CD14-positive monocyte (primary cell): Measurements from ENCODE around the gene MS4A18. TPM values are rescaled to one million over a fixed set of nuclear protein-coding genes. Genes with fewer than 3 reads are reported as not detected.

ENCODE experiments used
- DNase-seq, 3 donors: peaks; one replicate each; pipeline ENCODE4 v3.0.0-alpha.2; 2011 to 2022
- H2AFZ ChIP-seq: 2 replicates; pipeline ENCODE4 v1.6.0; 2012; ENCODE audit warnings: mild to moderate bottlenecking, low read depth, low read length, inconsistent platforms; ENCODE audit not compliant: insufficient read depth, poor library complexity, severe bottlenecking
- H3K27ac ChIP-seq, 2 donors: 1 replicate in 1 of 2; 2 replicates in 1 of 2; pipeline ENCODE4 v1.5.1; 2012 to 2013; ENCODE audit warnings: low read length in 2 of 2, control low read depth in 1 of 2, inconsistent platforms in 1 of 2, low read depth in 1 of 2, mild to moderate bottlenecking in 1 of 2
- H3K27me3 ChIP-seq, 2 donors: one replicate each; pipeline versions ENCODE4 v1.6.0 to v1.6.1; 2011 to 2013; ENCODE audit warnings: low read length in 2 of 2; ENCODE audit not compliant: control insufficient read depth in 2 of 2, insufficient read depth in 2 of 2
- H3K36me3 ChIP-seq, 2 donors: replicated peaks in 1 of 2; 1 replicate in 1 of 2; 2 replicates in 1 of 2; pipeline versions ENCODE4 v1.5.1 to v1.6.1; 2012 to 2013; ENCODE audit warnings: low read length in 2 of 2, control low read depth in 1 of 2, inconsistent platforms in 1 of 2, mild to moderate bottlenecking in 1 of 2; ENCODE audit not compliant: insufficient read depth in 2 of 2, control insufficient read depth in 1 of 2
- H3K4me1 ChIP-seq, 2 donors: 1 replicate in 1 of 2; 2 replicates in 1 of 2; pipeline versions ENCODE4 v1.5.1 to v1.6.1; 2012 to 2013; ENCODE audit warnings: low read length in 2 of 2, control low read depth in 1 of 2, inconsistent platforms in 1 of 2, mild to moderate bottlenecking in 1 of 2, moderate library complexity in 1 of 2; ENCODE audit not compliant: insufficient read depth in 2 of 2, control insufficient read depth in 1 of 2
- H3K4me2 ChIP-seq: replicated peaks from 2 replicates; pipeline ENCODE3; 2012; ENCODE audit warnings: low read length, moderate library complexity, mild to moderate bottlenecking; ENCODE audit not compliant: poor library complexity, severe bottlenecking; ENCODE audit errors: extremely low read depth
- H3K4me3 ChIP-seq, 3 experiments: fragments of 200-600 bp in 1 of 3; sonication (generic) in 1 of 3; replicated peaks in 1 of 3; 1 replicate in 2 of 3; 2 replicates in 1 of 3; pipeline ENCODE4 v1.5.1; 2011 to 2013; ENCODE audit warnings: low read length in 3 of 3, mild to moderate bottlenecking in 3 of 3, control low read depth in 2 of 3, low read depth in 2 of 3, inconsistent platforms in 1 of 3, moderate library complexity in 1 of 3
- H3K79me2 ChIP-seq: 2 replicates; pipeline ENCODE4 v1.6.0; 2012; ENCODE audit warnings: mild to moderate bottlenecking, control low read depth, inconsistent platforms, low read length, moderate library complexity; ENCODE audit not compliant: insufficient read depth
- H3K9ac ChIP-seq: 2 replicates; pipeline ENCODE4 v1.6.0; 2017; ENCODE audit warnings: low read length, mild to moderate bottlenecking; ENCODE audit not compliant: insufficient read depth, poor library complexity, severe bottlenecking
- H3K9me3 ChIP-seq, 2 donors: replicated peaks in 1 of 2; 1 replicate in 1 of 2; 2 replicates in 1 of 2; pipeline versions ENCODE4 v1.5.1 to v1.6.1; 2012 to 2013; ENCODE audit warnings: low read length in 2 of 2, control low read depth in 1 of 2; ENCODE audit not compliant: control insufficient read depth in 1 of 2, insufficient read depth in 1 of 2
- H4K20me1 ChIP-seq: 2 replicates; pipeline ENCODE4 v1.6.0; 2012; ENCODE audit warnings: mild to moderate bottlenecking, low read length, control low read depth, moderate library complexity; ENCODE audit not compliant: insufficient read depth
- H3K27ac Mint-ChIP-seq, 7 donors: one replicate each; pipeline ENCODE4 v1.8.0; 2020; ENCODE audit warnings: mild to moderate bottlenecking in 7 of 7, mixed read lengths in 7 of 7, moderate library complexity in 6 of 7, inconsistent platforms in 2 of 7
- H3K27me3 Mint-ChIP-seq, 3 donors: one replicate each; pipeline ENCODE4 v1.8.0; 2021 to 2022; ENCODE audit warnings: low read depth in 3 of 3, mild to moderate bottlenecking in 3 of 3, mixed read lengths in 3 of 3, moderate library complexity in 3 of 3, inconsistent platforms in 1 of 3
- H3K36me3 Mint-ChIP-seq, 2 donors: one replicate each; pipeline ENCODE4 v1.8.0; 2020; ENCODE audit warnings: mixed read lengths in 2 of 2, inconsistent platforms in 1 of 2, mild to moderate bottlenecking in 1 of 2
- H3K4me1 Mint-ChIP-seq: one replicate; pipeline ENCODE4 v1.8.0; 2020; ENCODE audit warnings: mild to moderate bottlenecking, mixed read lengths
- H3K4me3 Mint-ChIP-seq, 2 donors: one replicate each; pipeline ENCODE4 v1.8.0; 2020; ENCODE audit warnings: mild to moderate bottlenecking in 2 of 2, mixed read lengths in 2 of 2, moderate library complexity in 1 of 2
- H3K9me3 Mint-ChIP-seq, 7 donors: one replicate each; pipeline ENCODE4 v1.8.0; 2020 to 2022; ENCODE audit warnings: mixed read lengths in 7 of 7, mild to moderate bottlenecking in 6 of 7, moderate library complexity in 6 of 7, inconsistent platforms in 2 of 7
- CTCF ChIP-seq: fragments of 200-600 bp; IDR thresholded peaks from one replicate; pipeline ENCODE4 v1.8.0; 2022; ENCODE audit warnings: antibody characterized with exemption, mild to moderate bottlenecking
- WGBS: methylation state at CpG from one replicate; pipeline ENCODE4 v1.1.5; 2013; ENCODE audit warnings: missing lambda C conversion rate; ENCODE audit not compliant: insufficient coverage; 5-methylcytosine and 5-hydroxymethylcytosine counted together
- intact Hi-C, 2 donors: fragments of 100-400 bp; cut with micrococcal nuclease; formaldehyde crosslinking; loops; one replicate each; pipeline versions ENCODE4 v1.15.0 to v1.15.1; 2023
- polyA plus RNA-seq, 3 donors: library from polyadenylated mRNA; depleted of rRNA in 1 of 3; unstranded in 2 of 3; stranded (reverse) in 1 of 3; fragments of 300-500 nt in 2 of 3; fragments of >200 nt in 1 of 3; fragmentation: Illumina TruSeq in 2 of 3; gene quantifications; 1 replicate in 2 of 3; 2 replicates in 1 of 3; pipeline ENCODE4 v1.2.3, GENCODE V29; 2012 to 2021

The MS4A18 gene
- polyA plus RNA-seq, 3 donors = not detected

GRCh38 chr11:60705895-60706294 is 18.6 kb upstream of the MS4A18 start:
- H3K79me2 ChIP-seq = no peaks in the 10 kb centered on the region
- Mint-ChIP-seq H3K4me3 (no peak overlapping the region), H3K9me3 (peaks cover 0 to 3% (median 0%) of the 10 kb centered on the region in 7 donors), H3K4me1 (peaks cover 2% of the 10 kb centered on the region), H3K27me3 (peaks cover 1 to 4% (median 3%) of the 10 kb centered on the region in 3 donors), H3K36me3 (no peaks in the 10 kb centered on the region), H3K27ac (no peak overlapping the region)
- H2AFZ ChIP-seq = no peak overlapping the region
- H3K36me3 ChIP-seq = no peaks in the 10 kb centered on the region
- no peak overlapping the region for H3K9ac ChIP-seq
- H3K4me2 ChIP-seq = no peak overlapping the region
- TF ChIP-seq CTCF = no peak
- intact Hi-C loops = no loop called here
- H3K4me1 ChIP-seq = no peaks in the 10 kb centered on the region
- WGBS = no CpG with 5 or more reads among the region's 5 CpGs
- no peaks in the 10 kb centered on the region for H3K27me3 ChIP-seq
- DNase-seq = no peak
- H3K27ac ChIP-seq = no peak overlapping the region
- no peak overlapping the region for H3K4me3 ChIP-seq
- H4K20me1 ChIP-seq = no peaks in the 10 kb centered on the region
- H3K9me3 ChIP-seq = no peaks in the 10 kb centered on the region

- no peak overlapping the region for H3K27ac ChIP-seq
- Mint-ChIP-seq H3K36me3 (no peaks in the 10 kb centered on the region), H3K27ac (no peak overlapping the region), H3K27me3 (peaks cover 1 to 8% (median 3%) of the 10 kb centered on the region in 3 donors), H3K4me3 (no peak overlapping the region), H3K9me3 (peaks cover 0 to 3% (median 0%) of the 10 kb centered on the region in 7 donors), H3K4me1 (no peaks in the 10 kb centered on the region)
- no peaks in the 10 kb centered on the region for H3K9me3 ChIP-seq
- TF ChIP-seq CTCF = no peak
- no peaks in the 10 kb centered on the region for H4K20me1 ChIP-seq
- H3K4me1 ChIP-seq = no peaks in the 10 kb centered on the region
- no peak overlapping the region for H3K4me2 ChIP-seq
- H2AFZ ChIP-seq = no peak overlapping the region
- no peaks in the 10 kb centered on the region for H3K36me3 ChIP-seq
- no peak for DNase-seq
- H3K9ac ChIP-seq = no peak overlapping the region
- no peaks in the 10 kb centered on the region for H3K27me3 ChIP-seq
- intact Hi-C loops = no loop called here
- no peak overlapping the region for H3K4me3 ChIP-seq
- H3K79me2 ChIP-seq = no peaks in the 10 kb centered on the region
- no CpG with 5 or more reads among the region's 5 CpGs for WGBS
Observed at GRCh38 chr11:60706931-60707330, 17.6 kb upstream of the MS4A18 start.
